Transverse colon (tissue), 4 donors: ENCODE results near the gene OR10G7. TPM values are rescaled to one million over a fixed set of nuclear protein-coding genes. Genes with fewer than 3 reads are reported as not detected.

ENCODE experiments used
- DNase-seq: peaks from one replicate; pipeline ENCODE4 v3.0.0-alpha.2; 2019
- H3K27ac ChIP-seq, 4 donors: fragments of 200-600 bp; sonication (generic); 2 replicates each; pipeline ENCODE4 v1.5.1; 2016 to 2018; ENCODE audit warnings: inconsistent platforms in 4 of 4
- H3K27me3 ChIP-seq: fragments of 200-600 bp; sonication (generic); 2 replicates; pipeline ENCODE4 v1.5.1; 2017; ENCODE audit warnings: inconsistent platforms
- H3K36me3 ChIP-seq, 4 donors: fragments of 200-600 bp; sonication (generic); 2 replicates each; pipeline ENCODE4 v1.5.1; 2017 to 2019; ENCODE audit warnings: inconsistent platforms in 4 of 4
- H3K4me1 ChIP-seq, 4 donors: fragments of 200-600 bp; sonication (generic); 2 replicates each; pipeline ENCODE4 v1.5.1; 2017 to 2020; ENCODE audit warnings: inconsistent platforms in 4 of 4
- H3K4me3 ChIP-seq, 4 donors: fragments of 200-600 bp; sonication (generic); 1 replicate in 1 of 4; 2 replicates in 3 of 4; pipeline versions ENCODE4 v1.5.1 to v1.6.1; 2017 to 2019; ENCODE audit warnings: inconsistent platforms in 4 of 4
- H3K9me3 ChIP-seq, 2 donors: fragments of 200-600 bp; sonication (generic); 2 replicates each; pipeline ENCODE4 v1.5.1; 2017 to 2019; ENCODE audit warnings: inconsistent platforms in 2 of 2
- EP300 ChIP-seq: sonication (generic); formaldehyde crosslinking; IDR thresholded peaks from one replicate; pipeline ENCODE4 v1.6.1; 2017; ENCODE audit warnings: antibody characterized with exemption, low read depth
- POLR2A ChIP-seq: fragments of 450-650 bp; IDR thresholded peaks from one replicate; pipeline ENCODE4 v1.6.1; 2016; ENCODE audit warnings: antibody characterized with exemption, mild to moderate bottlenecking, moderate library complexity
- POLR2AphosphoS5 ChIP-seq, 3 donors: sonication (generic); formaldehyde crosslinking; IDR thresholded peaks; one replicate each; pipeline ENCODE4 v1.6.1; 2016; ENCODE audit warnings: antibody characterized with exemption in 3 of 3
- WGBS, 2 donors: methylation state at CpG; one replicate each; pipeline ENCODE4 v1.1.5; 2018; ENCODE audit warnings: low coverage in 1 of 2; 5-methylcytosine and 5-hydroxymethylcytosine counted together
- in situ Hi-C, 4 donors: fragments of 200-750 bp; cut with MboI; loops; one replicate each; pipeline versions ENCODE4 v1.15.0 to v1.15.1; 2017; ENCODE audit warnings: low sequenced_read_pairs in 3 of 4, low pct_ligation_motif_present in 1 of 4, low pct_unique_long_range_greater_than_20kb in 1 of 4
- intact Hi-C: fragments of 100-400 bp; cut with DNase I; formaldehyde crosslinking; loops from one replicate; pipeline ENCODE4 v1.15.1; 2023; ENCODE audit warnings: low total_unique reads
- total RNA-seq, 4 donors: library from RNA; depleted of rRNA; stranded (reverse); fragments of >200 nt; gene quantifications; one replicate each; pipeline ENCODE4 v1.1.0, GENCODE V29; 2016
- TF ChIP-seq, protein P1 (sequence below), 5 experiments: fragments of 200-600 bp in 3 of 5; fragments of 450-650 bp in 2 of 5; sonication (generic) in 3 of 5; IDR thresholded peaks; 1 replicate in 2 of 5; 2 replicates in 3 of 5; pipeline ENCODE4 v1.5.1; 2016 to 2017; ENCODE audit warnings: antibody characterized with exemption in 5 of 5, inconsistent platforms in 3 of 5, mild to moderate bottlenecking in 2 of 5, moderate library complexity in 1 of 5

OR10G7 gene
- total RNA-seq, 4 donors from 2014 or later, result not detected

DNA sequence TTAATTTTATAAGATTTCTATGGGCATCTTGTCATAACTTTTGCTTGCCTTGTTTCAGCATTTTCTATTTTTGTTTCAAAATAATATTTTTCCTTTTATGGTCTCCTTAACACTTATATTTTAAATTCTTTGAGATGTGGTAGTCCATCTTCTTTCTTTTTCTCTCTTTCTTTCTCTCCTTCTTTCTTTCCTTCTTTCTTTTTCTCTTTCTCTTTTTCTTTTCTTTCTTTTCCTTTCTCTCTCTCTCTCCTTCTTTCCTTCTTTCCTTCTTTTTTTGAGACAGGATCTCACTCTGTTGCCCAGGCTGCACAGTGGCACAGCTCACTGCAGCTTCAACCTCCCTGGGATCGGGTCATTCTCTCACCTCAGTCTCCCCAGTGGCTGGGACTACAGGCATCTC lies 36.1 kb upstream of the OR10G7 start:
- H3K4me1 ChIP-seq, result peaks cover 0 to 14% (median 2%) of the 10 kb centered on the region in 4 donors
- H3K27me3 ChIP-seq, result peaks cover 8% of the 10 kb centered on the region
- H3K36me3 ChIP-seq, result no peaks in the 10 kb centered on the region
- no peak overlapping the region for H3K4me3 ChIP-seq
- 95 to 100% methylated on average over 1 of the region's 1 CpG for WGBS, 2 donors
- intact Hi-C loops, result loop anchor here (10.0 kb wide), 1 partner anchor 508 kb away; no protein-coding TSS in a partner anchor
- in situ Hi-C loops, result loop anchor here in 2 of 4 donors (10.0 kb wide), 1 partner anchor 118 kb away; no protein-coding TSS in a partner anchor
- H3K9me3 ChIP-seq, result no peaks in the 10 kb centered on the region
- no peak overlapping the region for H3K27ac ChIP-seq
- no peak for DNase-seq
- no peak for TF ChIP-seq POLR2AphosphoS5 (IDR thresholded peaks at IDR 0.05)
- no peak for TF ChIP-seq EP300
- TF ChIP-seq POLR2A, result no peak
- TF ChIP-seq, protein P1, sequence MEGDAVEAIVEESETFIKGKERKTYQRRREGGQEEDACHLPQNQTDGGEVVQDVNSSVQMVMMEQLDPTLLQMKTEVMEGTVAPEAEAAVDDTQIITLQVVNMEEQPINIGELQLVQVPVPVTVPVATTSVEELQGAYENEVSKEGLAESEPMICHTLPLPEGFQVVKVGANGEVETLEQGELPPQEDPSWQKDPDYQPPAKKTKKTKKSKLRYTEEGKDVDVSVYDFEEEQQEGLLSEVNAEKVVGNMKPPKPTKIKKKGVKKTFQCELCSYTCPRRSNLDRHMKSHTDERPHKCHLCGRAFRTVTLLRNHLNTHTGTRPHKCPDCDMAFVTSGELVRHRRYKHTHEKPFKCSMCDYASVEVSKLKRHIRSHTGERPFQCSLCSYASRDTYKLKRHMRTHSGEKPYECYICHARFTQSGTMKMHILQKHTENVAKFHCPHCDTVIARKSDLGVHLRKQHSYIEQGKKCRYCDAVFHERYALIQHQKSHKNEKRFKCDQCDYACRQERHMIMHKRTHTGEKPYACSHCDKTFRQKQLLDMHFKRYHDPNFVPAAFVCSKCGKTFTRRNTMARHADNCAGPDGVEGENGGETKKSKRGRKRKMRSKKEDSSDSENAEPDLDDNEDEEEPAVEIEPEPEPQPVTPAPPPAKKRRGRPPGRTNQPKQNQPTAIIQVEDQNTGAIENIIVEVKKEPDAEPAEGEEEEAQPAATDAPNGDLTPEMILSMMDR (IDR thresholded peaks at IDR 0.05), result no peak

DNA sequence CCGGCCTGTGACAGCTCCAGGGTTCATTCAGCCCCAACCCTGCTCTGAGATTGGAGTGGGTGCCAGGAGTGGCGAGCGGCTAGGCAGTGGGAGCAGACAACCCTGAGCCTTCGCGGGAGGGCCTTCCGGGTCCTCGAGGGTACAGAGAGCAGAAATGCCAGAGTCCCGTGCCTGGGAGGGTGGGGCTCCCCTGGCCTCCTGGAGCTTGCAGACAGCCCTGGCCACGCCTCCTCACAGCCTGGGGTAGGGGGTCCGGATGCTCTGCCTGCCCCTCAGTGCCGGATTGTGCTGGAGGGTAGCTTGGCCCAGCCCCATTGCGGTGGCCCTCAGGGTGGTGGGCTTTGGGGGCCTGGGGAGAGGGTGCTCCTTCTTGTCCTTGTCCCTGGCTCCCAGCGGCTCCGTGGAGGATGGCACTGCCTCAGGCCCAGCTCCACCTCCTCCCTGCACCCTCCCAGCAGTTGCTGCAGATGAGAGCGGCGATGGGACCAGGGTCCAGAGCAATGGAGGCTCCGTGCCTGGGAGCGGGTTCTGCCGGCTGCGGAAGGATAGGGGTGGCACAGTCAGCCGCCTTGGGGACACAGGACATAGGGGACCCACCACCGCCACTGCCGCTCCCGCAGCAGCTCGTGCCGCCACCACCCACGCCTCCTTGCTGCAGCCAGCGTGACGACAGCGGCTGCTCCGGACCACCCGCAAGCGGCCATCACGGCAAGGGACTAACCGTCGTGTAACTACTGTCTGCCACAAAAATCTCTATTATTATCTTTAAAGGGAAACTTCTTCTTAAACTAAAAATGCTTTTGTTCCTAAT lies 34.9 kb upstream of the OR10G7 start:
- H3K4me1 ChIP-seq, result peaks cover 0 to 20% (median 2%) of the 10 kb centered on the region in 4 donors
- peak overlapping the region in 2 of 4 donors; percentile 19 to 25 for H3K27ac ChIP-seq
- H3K4me3 ChIP-seq, result peak overlapping the region; percentile 27 to 55 (median 38)
- H3K27me3 ChIP-seq, result peaks cover 8% of the 10 kb centered on the region
- H3K9me3 ChIP-seq, result no peaks in the 10 kb centered on the region
- no peak for TF ChIP-seq POLR2AphosphoS5 (IDR thresholded peaks at IDR 0.05)
- TF ChIP-seq, protein P1 (IDR thresholded peaks at IDR 0.05), result peak in 1 of 5 experiments; percentile 24
- TF ChIP-seq POLR2A, result peak; percentile 21
- intact Hi-C loops (loop anchor here (10.0 kb wide), 1 partner anchor 509 kb away; no protein-coding TSS in a partner anchor), in situ Hi-C loops (loop anchor here in 2 of 4 donors (10.0 kb wide), 1 partner anchor 119 kb away; no protein-coding TSS in a partner anchor)
- H3K36me3 ChIP-seq, result no peaks in the 10 kb centered on the region
- 0 to 9% methylated on average over 9 to 36 of the region's 36 CpGs for WGBS, 2 donors
- peak; percentile 61 for DNase-seq

DNA sequence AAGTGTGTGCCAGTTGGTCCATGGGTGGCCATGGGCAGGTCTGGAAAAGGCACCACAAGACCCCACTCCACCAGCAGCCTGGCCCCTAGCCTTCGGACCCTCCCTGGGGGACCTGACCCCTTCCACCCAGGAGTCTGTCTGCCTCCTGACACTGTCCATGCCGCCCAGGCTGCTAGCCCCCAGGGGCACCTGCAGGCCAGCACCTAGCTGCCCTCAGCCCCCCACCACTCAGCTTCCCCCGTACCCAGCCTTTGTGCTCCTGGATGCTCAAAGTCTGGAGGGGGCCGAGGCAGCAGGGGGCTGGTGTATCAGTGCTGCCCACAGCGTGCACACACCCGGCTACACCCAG lies 34.3 kb upstream of the OR10G7 start:
- Histone ChIP-seq H3K4me1 (peaks cover 0 to 20% (median 2%) of the 10 kb centered on the region in 4 donors), H3K36me3 (no peaks in the 10 kb centered on the region), H3K4me3 (peak overlapping the region in 1 of 4 donors; percentile 55), H3K9me3 (no peaks in the 10 kb centered on the region), H3K27ac (no peak overlapping the region), H3K27me3 (peaks cover 11% of the 10 kb centered on the region)
- in situ Hi-C loops (loop anchor here in 2 of 4 donors (10.0 kb wide), 1 partner anchor 119 kb away; no protein-coding TSS in a partner anchor), intact Hi-C loops (loop anchor here (10.0 kb wide), 1 partner anchor 509 kb away; no protein-coding TSS in a partner anchor)
- no peak for DNase-seq
- TF ChIP-seq, protein P1 (IDR thresholded peaks at IDR 0.05), result no peak
- no peak for TF ChIP-seq EP300
- 47 to 50% methylated on average over 1 to 5 of the region's 6 CpGs for WGBS, 2 donors

DNA sequence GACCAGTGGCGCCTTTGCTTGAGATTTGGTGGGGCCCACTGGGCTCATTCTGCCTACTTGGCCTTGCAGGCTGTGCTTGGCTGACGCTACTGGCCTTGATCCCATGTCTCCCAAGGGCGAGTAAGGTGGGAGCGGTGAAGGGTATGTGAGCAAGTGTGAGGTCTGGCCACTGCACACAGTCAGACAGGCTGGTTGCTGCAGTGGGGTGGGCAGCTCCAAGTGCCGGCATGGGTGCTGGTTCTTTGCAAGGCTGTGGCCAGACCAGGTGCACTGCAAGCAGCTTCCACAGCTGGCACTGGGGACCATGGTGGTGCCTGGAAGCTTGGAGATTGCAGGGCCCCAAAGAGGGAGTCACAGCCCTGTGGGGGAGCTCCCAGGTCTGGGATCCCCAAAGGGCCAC lies 33.4 kb upstream of the OR10G7 start:
- Histone ChIP-seq H3K4me3 (no peak overlapping the region), H3K27me3 (peaks cover 12% of the 10 kb centered on the region), H3K9me3 (no peaks in the 10 kb centered on the region), H3K36me3 (no peaks in the 10 kb centered on the region), H3K27ac (no peak overlapping the region), H3K4me1 (peaks cover 0 to 24% (median 2%) of the 10 kb centered on the region in 4 donors)
- intact Hi-C loops, result loop anchor here (10.0 kb wide), 1 partner anchor 510 kb away; no protein-coding TSS in a partner anchor
- DNase-seq, result no peak
- WGBS, 2 donors, result 96% methylated on average over 5 of the region's 5 CpGs; no CpG with 5 or more reads in 1 of the 2 donors
- in situ Hi-C loops, result loop anchor here in 3 of 4 donors (10.0 to 25.0 kb wide), 2 partner anchors 120 to 513 kb away; no protein-coding TSS in a partner anchor
- no peak for TF ChIP-seq POLR2AphosphoS5 (IDR thresholded peaks at IDR 0.05)
- no peak for TF ChIP-seq EP300
- no peak for TF ChIP-seq POLR2A
- TF ChIP-seq, protein P1 (IDR thresholded peaks at IDR 0.05), result no peak
